ENCODE results near the gene RBM4. TPM values are rescaled to one million over a fixed set of nuclear protein-coding genes. Genes with fewer than 3 reads are reported as not detected.

RBM4 gene
- total and polyA plus RNA-seq, 2 experiments from 2014 or later: 146 to 147 TPM

- TF ChIP-seq EZH2 (IDR thresholded peaks at IDR 0.05; ENCODE audit: low read depth, unreplicated experiment): no peak
- TF ChIP-seq CREB1 (CRISPR knock-in tag; IDR thresholded peaks at IDR 0.05; ENCODE audit: low read depth): no peak
- no peak for TF ChIP-seq ZNF331 (CRISPR knock-in tag; IDR thresholded peaks at IDR 0.05; ENCODE audit: low read depth)
- no peak for TF ChIP-seq CTCF (conservative IDR thresholded peaks at IDR 0.05; ENCODE audit: low read depth in 2 of 2)
- TF ChIP-seq REST (IDR thresholded peaks at IDR 0.05; ENCODE audit: unreplicated experiment): no peak
- no peak for TF ChIP-seq STAT1 (IDR thresholded peaks at IDR 0.05; ENCODE audit: unreplicated experiment)
- no peak for TF ChIP-seq ETS1 (IDR thresholded peaks at IDR 0.05)
Observed at GRCh38 chr11:66665369-66665768, 26.9 kb downstream of the RBM4 start (continued).

- Histone ChIP-seq H3K79me2 (replicated peaks; ENCODE audit: insufficient read depth) (peaks cover 85% of the 10 kb centered on the region), H3K9me2 (ENCODE audit: insufficient read depth) (no peaks in the 10 kb centered on the region), H3K27me3 (ENCODE audit: insufficient read depth) (no peaks in the 10 kb centered on the region), H3K4me3 (no peak overlapping the region), H3K4me1 (ENCODE audit: insufficient read depth) (peaks cover 10% of the 10 kb centered on the region), H2AFZ (no peak overlapping the region), H3K36me3 (ENCODE audit: insufficient read depth) (peaks cover 25% of the 10 kb centered on the region), H3K27ac (ENCODE audit: low read depth) (peak overlapping the region; percentile 78; the same call in 1 of the 2 replicates), H3K4me2 (no peak overlapping the region), H4K20me1 (replicated peaks; ENCODE audit: insufficient read depth) (peaks cover 45% of the 10 kb centered on the region), H3F3A (replicated peaks; ENCODE audit: low read depth) (peaks cover 13% of the 10 kb centered on the region)
- Mint-ChIP-seq H3K4me1 (peaks cover 10% of the 10 kb centered on the region; the same call in 2 of the 3 replicates), H3K27me3 (ENCODE audit: insufficient read depth, low read depth, poor library complexity) (no peaks in the 10 kb centered on the region), H3K9me3 (no peaks in the 10 kb centered on the region), H3K27ac (no peak overlapping the region; the same call in 1 of the 2 replicates), H3K36me3 (ENCODE audit: low read depth) (peaks cover 32% of the 10 kb centered on the region), H3K4me3 (no peak overlapping the region)
- DNase-seq (ENCODE audit: low spot score) (no peak), ATAC-seq (peak; percentile 37)
- TF ChIP-seq ETS1 (IDR thresholded peaks at IDR 0.05): no peak
- TF ChIP-seq JUNB (IDR thresholded peaks at IDR 0.05; ENCODE audit: unreplicated experiment): no peak
- no peak for TF ChIP-seq ZNF462 (CRISPR knock-in tag; IDR thresholded peaks at IDR 0.05)
Observed at GRCh38 chr11:66670816-66671215, 32.3 kb downstream of the RBM4 start.

All from GM23338 (cell line).